AG20443 (cell line): ENCODE results near the gene ARHGEF2.
A peak's percentile ranks its signal among the peaks of the same experiment; 100 is the strongest.

Experiments used
- DNase-seq: peaks from one replicate; pipeline ENCODE4 v3.0.0; 2012; ENCODE audit warnings: low spot score, mixed read lengths

The ARHGEF2 gene

DNA sequence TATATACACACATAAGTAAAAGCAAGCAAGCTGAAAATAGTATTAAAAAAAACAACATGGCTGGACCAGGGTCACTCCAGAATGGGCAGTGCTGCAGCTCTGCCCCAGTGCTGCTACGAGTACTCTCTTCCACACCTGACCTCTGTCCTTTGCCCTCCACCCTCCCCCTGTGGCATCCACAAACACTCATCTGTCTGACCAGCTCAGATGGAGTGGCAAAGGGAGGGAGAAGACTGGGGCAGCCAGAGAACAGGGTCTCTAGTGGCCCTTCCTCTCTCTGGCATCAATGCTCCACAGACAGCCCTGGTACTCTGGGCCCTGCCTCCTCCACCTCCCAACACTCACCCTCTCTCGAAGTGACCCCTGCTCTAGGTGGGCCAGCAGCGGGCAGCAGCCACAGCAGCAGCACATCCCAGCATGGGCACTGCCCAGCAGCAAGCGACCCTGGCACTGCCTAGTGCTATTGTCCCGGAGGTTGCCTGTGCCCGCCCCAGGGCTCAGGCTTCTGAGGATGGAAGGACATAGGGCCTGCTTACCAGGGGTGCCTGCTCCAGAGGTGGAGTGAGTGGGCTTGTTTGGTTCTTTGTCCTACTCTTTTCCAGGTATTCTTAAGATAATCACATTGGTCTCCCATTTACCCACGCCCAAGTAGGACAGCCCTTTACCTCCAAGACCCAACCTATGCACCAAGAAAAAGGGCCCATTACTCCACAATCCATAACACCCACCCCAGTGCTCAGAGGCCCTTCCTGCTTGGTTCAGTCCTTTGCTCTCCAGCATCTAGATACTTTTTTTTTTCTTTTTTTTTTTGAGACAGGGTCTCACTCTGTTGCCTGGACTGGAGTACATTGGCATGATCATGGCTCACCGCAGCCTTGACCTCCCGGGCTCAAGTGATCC is 6.2 kb downstream of the ARHGEF2 start:
- no peak for DNase-seq

DNA sequence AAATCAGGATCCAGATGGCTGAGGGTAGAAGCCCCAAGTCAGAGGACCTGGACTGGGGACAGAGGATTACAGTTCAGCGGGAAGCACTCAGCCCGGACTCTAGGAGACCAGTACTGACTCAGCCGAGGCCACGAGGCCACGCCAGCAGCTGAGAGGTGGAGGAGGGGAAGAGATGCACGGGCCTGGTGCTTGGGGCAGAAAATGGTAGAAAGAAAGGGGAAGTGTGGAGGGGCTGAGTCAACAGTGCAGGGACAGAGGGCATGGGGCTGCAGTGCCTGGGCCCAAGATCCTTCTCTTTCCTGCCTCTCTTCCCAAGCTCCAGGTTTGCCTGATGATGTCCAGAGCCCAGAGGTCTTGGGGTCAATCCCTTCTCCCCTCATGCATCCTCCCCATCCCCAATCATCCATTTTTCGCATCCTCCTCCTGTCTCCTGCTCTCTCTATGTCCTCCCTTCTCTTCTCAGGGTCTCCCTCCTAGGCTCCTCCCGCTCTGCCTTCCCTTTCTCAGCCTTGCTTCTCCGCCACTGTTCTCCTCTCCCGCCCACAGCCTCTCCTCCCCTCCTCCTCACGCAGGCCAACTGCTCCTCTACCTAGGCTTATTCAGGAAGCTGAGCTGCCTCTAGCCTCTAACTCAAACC is 7.7 kb downstream of the ARHGEF2 start:
- peak; percentile 91 for DNase-seq

DNA sequence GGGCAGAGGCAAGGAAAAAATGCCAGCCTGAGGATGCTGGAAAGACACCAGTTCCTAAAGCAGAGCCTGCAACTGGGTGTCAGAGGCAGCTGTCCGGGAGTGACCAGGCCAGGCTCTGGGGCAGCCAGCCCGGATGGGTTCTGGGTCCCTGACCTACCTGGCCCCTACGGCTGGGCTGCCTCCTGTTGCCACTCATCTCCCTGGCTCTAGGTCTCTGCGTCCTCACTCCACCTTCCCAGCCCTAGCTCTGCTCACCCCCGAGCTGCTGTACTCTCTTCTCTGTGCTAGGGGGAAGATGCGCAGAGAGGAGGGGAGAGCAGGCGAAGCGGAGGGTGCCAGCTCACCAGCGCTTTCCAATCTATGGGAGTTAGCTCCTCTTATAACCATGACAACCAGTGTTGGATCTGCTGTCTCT is 9.0 kb downstream of the ARHGEF2 start:
- no peak for DNase-seq

DNA sequence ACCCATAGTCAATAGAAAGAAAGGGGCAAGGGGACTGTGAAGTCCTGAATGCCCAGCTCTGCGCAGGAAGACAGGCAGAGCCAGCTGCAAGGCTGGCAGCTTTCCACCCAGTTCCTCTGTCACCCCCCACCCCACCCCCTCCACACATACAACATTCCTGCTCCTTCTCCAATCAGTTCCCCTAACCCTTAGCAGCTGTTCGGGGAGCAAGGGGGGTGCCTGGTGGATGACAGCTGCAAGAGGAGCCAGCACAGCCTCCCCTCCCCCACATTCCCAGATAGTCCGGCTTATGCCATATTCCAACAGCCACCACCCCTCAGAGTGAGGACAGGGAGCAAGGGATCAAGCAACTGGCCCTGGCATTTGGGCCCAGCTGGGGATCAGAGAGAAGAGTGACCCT is 9.7 kb downstream of the ARHGEF2 start:
- no peak for DNase-seq

DNA sequence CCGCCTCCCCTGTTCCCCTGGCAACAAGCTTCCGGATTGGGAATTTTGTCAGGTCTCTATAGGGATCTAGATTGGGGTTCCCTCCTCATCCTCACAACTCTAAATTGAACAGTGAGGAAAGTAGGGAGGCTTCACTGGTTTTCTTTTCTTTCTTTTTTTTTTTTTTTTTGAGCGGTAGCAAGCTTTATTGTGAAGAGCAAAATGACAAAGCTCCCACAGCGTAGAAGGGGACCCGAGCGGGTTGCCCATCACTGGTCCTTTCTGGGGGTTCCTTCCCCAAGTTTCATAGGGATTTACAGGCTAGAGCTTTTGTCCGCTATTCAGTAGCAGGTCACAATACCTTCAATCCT is 10.3 kb downstream of the ARHGEF2 start:
- DNase-seq = no peak

DNA sequence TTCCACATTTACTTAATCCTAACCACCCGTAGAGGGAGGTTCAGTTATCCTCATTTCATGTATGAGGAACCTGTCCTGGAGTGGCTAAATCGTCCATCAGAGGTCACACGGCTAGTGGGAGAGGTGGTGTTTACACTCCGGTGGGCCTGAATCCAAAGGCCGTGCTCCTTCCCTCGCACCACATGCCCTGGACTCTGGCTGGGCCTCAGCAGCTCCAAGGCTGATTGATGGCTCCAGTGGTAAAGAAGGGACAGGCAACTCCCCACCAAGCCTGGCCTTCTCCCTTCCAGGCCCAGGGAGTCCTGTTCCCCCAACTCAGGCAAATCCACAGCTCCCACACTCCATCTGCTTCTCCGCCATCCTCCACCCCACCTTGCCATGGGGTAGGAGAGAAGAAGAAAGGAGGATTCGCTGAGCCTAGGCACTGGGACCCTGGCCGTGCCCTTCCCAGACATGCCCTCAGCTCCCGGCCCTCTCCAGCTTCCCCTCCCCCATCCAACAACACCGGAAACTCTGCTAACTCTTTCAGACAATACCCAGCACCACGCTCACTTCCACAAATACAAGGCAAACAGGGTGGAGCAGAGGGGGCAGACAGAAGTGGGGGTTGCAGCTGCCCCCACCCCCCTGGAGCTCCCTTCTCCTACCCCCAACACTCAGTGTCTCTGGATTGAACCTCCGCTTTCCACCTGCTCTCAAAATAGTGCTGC is 10.9 kb downstream of the ARHGEF2 start:
- DNase-seq = no peak

DNA sequence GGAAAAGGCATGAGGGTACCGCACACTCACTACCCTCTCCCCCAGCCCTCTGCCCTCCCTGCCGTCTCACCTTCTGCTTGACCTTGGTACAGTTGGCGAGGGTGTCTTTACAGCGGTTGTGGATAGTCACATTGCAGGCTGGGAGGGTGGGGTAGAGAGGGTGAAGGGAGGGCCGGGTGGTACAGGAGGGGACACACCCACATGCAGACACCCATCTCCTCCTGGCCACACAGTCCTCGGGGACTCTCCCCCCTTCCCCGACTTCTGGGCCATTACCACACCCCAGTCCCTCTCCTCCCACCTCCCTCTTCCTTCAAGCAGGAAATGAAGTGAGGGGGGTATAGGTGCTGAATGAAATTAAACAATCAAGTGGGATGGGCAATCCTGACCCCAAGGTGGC is 11.6 kb downstream of the ARHGEF2 start:
- no peak for DNase-seq

DNA sequence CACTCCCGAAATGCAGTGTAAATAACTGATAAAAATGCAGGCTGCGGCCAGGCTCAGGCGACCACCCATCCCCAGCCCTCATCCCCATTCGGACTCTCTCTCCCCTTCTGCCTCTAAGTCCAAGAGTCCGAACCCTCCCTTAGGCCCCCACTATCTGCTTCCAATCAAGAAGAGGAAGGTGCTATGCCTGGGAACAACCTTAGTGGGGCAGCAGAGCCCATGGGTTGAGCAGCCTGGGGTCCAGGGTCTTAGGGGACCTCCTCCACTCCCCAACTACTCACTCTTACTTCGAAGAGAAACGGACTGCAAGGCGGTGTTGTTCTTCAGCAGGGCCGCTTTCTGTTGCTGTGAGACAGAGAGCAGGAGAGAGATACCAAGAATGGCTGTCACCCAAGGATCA is 12.2 kb downstream of the ARHGEF2 start:
- DNase-seq = no peak

DNA sequence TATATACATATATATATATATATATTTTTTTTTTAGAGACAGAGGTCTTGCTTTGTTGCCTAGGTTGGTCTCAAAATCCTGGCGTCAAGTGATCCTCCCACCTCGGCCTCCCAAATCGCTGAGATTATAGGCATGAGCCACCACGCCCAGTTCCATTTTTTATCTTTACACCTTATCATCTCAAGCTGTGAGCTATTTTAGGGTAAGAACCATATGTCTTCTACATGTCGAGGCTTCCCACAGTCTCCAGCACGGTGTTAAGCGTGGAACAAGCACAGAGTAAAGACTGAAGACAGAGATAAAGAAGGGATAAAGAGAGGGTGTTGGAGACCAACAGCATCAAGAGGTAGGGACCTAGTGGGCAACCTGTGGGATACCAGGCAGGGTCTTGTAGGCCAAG is 14.2 kb downstream of the ARHGEF2 start:
- no peak for DNase-seq

DNA sequence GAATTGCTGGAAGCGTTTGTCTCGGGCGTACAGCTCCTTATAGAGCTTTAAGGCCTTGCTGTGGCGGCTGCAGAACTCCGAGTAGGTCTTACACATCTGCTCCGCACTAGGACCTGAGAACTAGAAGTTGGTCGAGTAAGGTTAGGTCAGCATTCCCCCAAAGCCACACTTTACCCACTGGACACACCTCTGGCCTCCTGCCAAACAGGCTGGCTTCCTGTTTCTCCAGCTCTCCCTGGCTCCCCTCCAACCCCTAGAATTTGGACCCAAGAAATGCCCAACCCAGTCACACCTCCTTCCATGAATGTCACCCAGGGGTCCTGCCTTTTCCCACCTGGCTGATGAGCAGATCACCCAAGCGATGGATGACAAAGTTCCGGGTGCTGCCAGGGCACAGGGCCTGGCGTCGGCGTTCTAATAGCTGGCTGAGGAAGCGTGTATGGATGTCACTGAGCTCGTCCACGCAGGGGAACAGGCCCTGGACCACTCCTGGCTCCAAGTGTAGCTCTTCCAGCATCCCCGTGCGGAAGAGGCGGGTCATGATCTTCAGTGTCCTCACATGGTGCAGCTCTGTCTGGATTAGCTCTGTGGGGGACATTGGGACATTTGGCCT is 15.6 kb downstream of the ARHGEF2 start:
- no peak for DNase-seq

DNA sequence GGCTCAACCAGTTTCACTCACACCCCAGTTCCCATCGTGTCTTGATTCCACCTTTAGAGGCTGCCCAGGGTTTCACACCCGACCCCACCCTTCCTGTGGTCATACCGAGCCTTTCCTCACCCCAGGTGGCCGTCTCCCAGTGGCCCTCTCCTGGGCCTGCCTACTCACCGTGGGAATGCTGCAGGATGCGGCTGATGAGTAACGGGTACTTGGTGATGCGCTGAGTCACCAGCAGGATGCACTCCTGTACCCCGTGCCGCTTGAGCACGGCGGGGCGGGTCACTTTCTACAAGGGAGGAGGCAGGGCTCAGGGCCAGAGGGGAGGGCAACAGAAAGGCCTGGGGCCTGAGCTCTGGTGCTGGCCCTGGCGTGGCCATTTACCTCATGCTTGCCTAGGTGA is 16.4 kb downstream of the ARHGEF2 start:
- peak; percentile 94 for DNase-seq

DNA sequence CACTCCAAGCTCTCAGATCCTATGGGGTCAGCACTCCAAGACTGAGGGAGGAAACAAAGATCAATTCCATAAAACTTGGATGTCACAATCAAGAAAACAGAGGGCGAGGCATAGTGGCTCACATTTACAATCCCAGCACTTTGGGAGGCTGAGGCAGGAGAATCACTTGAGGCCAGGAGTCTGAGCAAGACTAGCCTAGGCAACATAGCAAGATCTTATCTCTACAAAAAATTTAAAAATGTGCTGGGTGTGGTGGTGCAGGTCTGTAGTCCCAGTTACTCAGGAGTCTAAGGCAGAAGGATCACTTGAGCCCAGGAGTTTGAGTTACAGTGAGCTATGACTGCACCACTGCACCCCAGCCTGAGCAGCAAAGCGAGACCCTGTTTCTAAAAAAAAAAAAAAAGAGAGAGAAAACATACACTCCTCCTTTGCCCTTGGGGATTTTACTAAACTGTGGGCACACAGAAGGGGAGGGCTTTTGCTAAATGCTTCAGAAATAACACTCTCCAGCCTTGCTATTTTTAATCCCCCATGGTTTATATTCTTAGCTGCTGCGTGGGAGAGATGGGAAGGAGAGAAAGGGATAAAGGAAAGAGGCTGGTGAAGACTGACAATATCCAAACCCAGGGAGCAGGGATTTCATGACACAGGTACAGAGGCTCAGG is 18.1 kb downstream of the ARHGEF2 start:
- DNase-seq = no peak

DNA sequence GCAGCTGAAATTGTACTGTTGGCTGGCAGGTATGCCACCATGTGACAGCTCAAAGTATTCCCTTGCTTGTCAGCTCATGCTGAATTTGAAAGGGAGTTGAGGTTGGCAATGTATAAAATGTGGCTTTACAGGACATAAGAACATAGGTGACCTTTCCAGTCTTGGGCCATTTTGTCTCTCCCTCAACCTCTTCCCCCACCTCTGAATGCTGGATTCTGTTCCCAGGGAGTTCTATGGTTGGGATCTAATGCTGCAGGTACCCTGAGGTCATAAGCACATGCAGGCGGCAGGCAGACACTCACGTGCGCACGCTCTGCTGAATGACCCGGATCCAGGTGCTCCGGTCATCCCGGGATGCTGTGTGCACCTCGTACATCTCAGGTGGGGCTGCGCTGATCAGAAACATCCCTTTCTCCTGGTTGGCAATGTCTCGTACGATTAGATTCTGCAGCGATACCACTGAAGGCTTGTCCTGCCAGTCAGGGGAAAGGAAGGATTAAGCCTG is 20.9 kb downstream of the ARHGEF2 start:
- no peak for DNase-seq

DNA sequence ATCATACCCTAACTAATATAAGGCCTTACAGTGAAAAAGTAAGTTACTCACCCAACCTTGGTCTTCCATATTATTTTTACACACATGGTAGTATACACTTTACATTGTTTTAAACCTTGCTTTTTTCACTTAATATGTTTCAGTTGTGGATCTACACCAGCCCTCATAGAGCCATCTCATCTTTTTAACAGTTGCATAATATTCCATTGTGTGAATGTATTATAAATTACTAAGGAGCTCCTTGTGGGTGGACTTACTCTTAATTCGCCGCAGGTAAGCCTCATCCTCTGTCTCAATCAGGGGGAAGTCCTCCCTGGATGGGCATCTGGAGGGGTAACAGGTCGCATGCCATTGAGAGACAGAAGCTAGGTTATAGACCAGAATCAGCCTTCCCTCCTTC is 23.7 kb downstream of the ARHGEF2 start:
- DNase-seq = no peak

DNA sequence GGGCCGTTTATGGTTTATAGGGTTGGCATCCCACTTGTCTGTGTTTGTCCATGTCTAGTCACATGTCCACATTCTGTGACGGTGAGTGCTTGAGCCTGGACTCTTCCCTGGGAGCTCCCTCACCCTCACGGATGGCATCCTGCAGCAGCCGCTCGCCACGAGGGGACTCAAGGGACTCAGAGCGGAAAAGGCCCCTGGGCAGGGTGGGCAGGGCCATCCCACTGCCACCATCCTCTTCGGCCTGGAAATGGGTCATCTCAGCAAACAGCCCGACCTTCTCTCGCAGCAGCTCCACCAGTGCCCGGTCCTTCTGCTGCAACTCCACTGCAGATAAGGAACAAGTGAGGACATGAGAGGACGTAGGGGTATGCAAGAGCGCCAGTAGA is 25.8 kb downstream of the ARHGEF2 start:
- DNase-seq = no peak

DNA sequence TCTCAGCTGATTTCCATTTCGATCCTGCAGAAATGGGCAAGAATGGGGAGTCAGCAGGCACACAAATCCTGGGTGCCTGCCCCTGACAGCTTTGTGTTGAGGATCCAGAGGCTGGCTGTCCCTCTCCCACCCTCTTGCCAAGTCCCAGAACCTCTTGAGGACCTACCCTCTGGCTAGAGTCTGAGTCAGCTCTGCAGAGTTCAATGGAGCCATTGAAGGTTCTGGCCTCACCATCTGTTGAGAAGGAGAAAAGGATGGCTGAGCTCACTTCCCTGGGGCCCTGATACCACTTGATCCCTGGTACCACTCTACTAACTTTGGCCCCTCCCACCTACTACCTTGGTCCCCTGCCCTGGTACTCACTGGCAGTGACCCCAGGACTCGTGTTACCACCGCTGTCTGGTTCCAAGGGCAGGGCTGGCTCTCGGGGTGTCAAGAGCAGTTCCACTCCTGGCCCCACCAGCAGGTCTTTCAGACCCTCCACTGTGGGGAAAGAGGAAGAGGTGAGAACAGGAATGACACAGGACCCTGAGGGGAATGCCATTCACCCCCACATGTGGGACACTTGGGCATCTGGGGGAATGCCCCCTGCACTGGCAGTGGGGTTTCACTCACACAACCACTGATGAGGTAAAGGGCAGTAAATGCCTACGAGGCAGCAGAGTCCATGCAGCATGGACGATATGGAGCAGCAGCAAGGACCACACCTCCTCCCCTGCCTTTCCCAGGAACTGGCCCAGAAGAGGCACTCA is 26.4 kb downstream of the ARHGEF2 start:
- DNase-seq = no peak

DNA sequence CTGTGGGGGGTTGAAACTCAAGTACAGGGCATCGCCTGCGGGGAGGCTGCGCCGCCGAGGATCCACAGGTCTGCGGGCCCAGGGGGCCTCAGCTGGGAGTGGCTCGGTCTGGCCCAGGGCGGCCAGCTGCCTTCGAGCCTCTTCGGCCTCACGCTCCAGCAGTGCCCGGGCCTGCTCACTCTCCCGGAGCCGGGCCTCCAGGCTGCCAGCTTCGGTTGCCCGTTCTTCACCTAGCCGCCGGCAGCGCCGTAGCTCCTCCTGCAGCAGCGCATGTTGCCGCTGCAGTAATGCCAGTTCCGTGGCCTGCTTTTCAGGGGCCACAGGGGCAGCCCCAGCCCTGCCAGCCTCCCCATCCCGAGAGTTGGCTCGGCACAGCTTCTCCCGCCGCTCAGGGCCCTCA is 27.5 kb downstream of the ARHGEF2 start:
- no peak for DNase-seq

DNA sequence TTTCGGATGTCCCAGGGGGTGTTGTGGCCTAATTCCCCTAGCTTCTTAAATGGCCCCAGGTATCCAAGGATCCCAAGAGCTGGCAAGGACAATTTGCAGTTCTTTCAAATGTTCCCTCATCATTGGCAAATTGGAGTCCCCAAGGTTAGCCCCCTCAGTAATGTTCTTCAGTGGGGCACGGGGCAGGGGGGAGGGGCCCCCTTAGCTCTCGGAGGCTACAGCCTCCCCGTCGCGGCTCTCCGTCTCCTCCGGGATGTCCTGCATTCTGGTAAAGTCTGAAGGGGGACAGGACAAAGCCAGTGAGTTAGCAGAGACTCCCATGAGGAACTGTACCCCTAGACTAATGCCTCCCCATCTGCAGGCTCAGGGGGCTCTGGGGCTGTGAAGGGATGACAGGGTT is 30.6 kb downstream of the ARHGEF2 start:
- DNase-seq = no peak

DNA sequence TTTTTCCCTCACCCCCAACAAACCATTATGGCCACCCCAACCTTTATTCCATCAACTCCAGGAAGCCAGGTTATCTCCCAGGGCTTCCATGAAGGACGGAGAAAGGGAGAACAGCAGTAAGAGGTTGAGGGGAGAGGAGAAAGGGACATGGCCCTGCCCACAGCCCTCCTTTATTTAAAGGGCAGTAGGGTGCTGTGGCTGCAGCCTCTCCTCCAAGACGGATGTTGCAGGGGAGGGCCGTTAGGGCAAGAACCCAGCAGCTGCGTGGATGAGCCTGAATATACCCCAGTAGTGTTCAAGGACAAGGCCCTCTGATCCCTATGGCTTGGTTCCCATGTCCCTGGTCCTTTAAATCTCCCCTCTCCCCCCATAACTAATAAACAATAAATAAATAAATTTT is 31.1 kb downstream of the ARHGEF2 start:
- no peak for DNase-seq

DNA sequence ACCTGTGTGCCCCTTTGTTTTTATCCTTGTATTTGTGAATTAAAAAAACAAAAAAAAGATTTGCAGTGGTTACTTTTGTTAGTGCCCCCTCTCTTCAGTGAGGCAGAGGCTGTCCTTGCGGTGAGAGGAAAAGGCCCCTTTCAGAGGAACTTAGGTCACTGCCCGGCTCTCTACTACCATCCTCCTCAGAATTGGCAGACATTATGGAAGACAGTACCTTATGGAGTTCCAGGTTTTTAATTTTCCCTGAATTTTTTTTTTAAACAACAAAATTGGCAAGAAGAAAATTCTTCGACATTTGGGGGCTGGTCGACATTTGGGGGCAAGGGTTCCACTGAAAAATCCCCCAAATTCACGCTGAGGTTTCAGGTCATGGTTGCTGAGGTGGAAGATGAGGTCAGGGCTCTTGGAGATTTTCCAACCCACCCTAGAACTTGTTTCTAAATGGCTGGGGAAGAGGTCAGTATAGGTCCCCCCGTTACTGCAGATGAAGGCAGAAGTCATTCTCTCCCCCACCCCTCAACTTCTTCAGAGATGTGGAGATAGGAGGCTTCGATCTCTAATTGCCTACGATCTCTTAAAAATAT is 31.6 kb downstream of the ARHGEF2 start:
- no peak for DNase-seq

DNA sequence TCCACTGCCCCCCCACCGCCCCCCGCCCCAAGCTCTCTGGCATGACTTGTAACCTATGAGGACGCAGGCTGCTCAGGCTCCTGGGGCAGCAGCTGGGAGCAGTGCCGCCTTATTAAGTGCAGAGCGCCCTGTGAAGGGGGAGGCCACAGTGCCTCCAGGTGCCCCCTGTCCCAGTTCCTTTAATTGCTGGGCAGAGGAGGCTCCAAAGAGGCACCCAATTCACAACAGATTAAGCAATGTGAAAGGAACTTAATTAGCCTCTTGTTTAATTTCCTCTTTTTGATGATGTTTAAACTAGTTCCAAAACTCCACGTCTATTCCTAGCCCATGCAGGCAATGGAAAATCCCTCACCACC is 33.9 kb downstream of the ARHGEF2 start:
- DNase-seq = no peak
